GM12864 (cell line): ENCODE data around the gene PNMT.

Source experiments
- DNase-seq: peaks from one replicate; pipeline ENCODE4 v3.0.0-alpha.2; 2011; ENCODE audit warnings: low read depth
- H3K4me3 ChIP-seq: 2 replicates; pipeline ENCODE4 v1.5.1; 2011; ENCODE audit warnings: mild to moderate bottlenecking, low read depth, low read length, control low read depth
- CTCF ChIP-seq: IDR thresholded peaks from 2 replicates; pipeline ENCODE4 v1.5.1; 2011; ENCODE audit warnings: low read depth, mild to moderate bottlenecking, moderate library complexity, low read length, control low read depth, inconsistent platforms; ENCODE audit errors: missing control alignments

The PNMT gene

GRCh38 chr17:39634384-39634871 lies 33.8 kb upstream of the PNMT start:
- DNase-seq = no peak
- TF ChIP-seq CTCF = peak; percentile 69
- H3K4me3 ChIP-seq = no peak overlapping the region

GRCh38 chr17:39635614-39636176 lies 32.6 kb upstream of the PNMT start:
- DNase-seq = no peak
- TF ChIP-seq CTCF = no peak
- no peak overlapping the region for H3K4me3 ChIP-seq

GRCh38 chr17:39636587-39636926 lies 31.7 kb upstream of the PNMT start:
- DNase-seq = no peak
- no peak for TF ChIP-seq CTCF
- H3K4me3 ChIP-seq = peak overlapping the region; percentile 84

- peak; percentile 67 for DNase-seq
- H3K4me3 ChIP-seq = peak within 1 kb of the TSS; percentile 84
- no peak for TF ChIP-seq CTCF
Measured at GRCh38 chr17:39636927-39637736, 31.1 kb upstream of the PNMT start, which contains the start of gene STARD3. STARD3 (plus strand) TSS chr17:39637144; CDS start chr17:39653532, 16,388 bp downstream.

- H3K4me3 ChIP-seq = peak overlapping the region; percentile 84
- DNase-seq = no peak
- TF ChIP-seq CTCF = no peak
Measured at GRCh38 chr17:39638317-39638716, 29.9 kb upstream of the PNMT start.

GRCh38 chr17:39639043-39639442 lies 29.2 kb upstream of the PNMT start:
- no peak for TF ChIP-seq CTCF
- H3K4me3 ChIP-seq = no peak overlapping the region
- DNase-seq = no peak
